ENCODE measurements around the gene CATSPERE. TPM values are rescaled to one million over a fixed set of nuclear protein-coding genes. Genes with fewer than 3 reads are reported as not detected.

Gene CATSPERE
- total and polyA plus RNA-seq, 10 of the 15 experiments (the other 5 are each of a cell fraction or from before 2014, with no cell fraction given) = 0.04 to 0.24 (median 0.17) TPM; not detected in 3

DNA sequence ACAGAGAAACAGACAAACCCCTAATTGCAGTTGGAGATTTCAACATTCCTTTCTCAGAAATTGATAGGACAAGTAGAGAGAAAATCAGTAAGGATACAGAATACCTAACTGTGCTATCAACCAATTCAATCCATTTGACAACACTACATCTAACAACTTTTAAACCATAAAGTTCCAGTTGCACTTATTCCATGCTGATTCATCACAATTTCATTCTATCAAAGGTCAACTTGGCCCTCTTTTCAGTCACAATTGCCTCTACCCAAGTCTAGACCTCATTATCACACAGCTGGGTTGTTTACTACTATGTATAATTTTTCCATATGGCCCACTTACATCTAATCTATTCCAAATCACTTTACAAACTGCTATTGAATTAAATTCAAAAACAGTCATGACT lies 172.1 kb downstream of the CATSPERE start:
- DNase-seq (ENCODE audit: low read depth, low spot score) = no peak
- intact Hi-C loops (cut with micrococcal nuclease; ENCODE audit: unreplicated experiment) = no loop called here
- no peak for FAIRE-seq
- TF ChIP-seq, protein P1, sequence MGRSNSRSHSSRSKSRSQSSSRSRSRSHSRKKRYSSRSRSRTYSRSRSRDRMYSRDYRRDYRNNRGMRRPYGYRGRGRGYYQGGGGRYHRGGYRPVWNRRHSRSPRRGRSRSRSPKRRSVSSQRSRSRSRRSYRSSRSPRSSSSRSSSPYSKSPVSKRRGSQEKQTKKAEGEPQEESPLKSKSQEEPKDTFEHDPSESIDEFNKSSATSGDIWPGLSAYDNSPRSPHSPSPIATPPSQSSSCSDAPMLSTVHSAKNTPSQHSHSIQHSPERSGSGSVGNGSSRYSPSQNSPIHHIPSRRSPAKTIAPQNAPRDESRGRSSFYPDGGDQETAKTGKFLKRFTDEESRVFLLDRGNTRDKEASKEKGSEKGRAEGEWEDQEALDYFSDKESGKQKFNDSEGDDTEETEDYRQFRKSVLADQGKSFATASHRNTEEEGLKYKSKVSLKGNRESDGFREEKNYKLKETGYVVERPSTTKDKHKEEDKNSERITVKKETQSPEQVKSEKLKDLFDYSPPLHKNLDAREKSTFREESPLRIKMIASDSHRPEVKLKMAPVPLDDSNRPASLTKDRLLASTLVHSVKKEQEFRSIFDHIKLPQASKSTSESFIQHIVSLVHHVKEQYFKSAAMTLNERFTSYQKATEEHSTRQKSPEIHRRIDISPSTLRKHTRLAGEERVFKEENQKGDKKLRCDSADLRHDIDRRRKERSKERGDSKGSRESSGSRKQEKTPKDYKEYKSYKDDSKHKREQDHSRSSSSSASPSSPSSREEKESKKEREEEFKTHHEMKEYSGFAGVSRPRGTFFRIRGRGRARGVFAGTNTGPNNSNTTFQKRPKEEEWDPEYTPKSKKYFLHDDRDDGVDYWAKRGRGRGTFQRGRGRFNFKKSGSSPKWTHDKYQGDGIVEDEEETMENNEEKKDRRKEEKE (IDR thresholded peaks at IDR 0.05) = no peak
- TF ChIP-seq LARP7 (IDR thresholded peaks at IDR 0.05) = no peak
- TF ChIP-seq PML (IDR thresholded peaks at IDR 0.05; ENCODE audit: low read length) = no peak
- TF ChIP-seq, protein P2, sequence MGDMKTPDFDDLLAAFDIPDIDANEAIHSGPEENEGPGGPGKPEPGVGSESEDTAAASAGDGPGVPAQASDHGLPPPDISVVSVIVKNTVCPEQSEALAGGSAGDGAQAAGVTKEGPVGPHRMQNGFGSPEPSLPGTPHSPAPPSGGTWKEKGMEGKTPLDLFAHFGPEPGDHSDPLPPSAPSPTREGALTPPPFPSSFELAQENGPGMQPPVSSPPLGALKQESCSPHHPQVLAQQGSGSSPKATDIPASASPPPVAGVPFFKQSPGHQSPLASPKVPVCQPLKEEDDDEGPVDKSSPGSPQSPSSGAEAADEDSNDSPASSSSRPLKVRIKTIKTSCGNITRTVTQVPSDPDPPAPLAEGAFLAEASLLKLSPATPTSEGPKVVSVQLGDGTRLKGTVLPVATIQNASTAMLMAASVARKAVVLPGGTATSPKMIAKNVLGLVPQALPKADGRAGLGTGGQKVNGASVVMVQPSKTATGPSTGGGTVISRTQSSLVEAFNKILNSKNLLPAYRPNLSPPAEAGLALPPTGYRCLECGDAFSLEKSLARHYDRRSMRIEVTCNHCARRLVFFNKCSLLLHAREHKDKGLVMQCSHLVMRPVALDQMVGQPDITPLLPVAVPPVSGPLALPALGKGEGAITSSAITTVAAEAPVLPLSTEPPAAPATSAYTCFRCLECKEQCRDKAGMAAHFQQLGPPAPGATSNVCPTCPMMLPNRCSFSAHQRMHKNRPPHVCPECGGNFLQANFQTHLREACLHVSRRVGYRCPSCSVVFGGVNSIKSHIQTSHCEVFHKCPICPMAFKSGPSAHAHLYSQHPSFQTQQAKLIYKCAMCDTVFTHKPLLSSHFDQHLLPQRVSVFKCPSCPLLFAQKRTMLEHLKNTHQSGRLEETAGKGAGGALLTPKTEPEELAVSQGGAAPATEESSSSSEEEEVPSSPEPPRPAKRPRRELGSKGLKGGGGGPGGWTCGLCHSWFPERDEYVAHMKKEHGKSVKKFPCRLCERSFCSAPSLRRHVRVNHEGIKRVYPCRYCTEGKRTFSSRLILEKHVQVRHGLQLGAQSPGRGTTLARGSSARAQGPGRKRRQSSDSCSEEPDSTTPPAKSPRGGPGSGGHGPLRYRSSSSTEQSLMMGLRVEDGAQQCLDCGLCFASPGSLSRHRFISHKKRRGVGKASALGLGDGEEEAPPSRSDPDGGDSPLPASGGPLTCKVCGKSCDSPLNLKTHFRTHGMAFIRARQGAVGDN (IDR thresholded peaks at IDR 0.05) = no peak
- TF ChIP-seq CBX3 (IDR thresholded peaks at IDR 0.05; ENCODE audit: borderline replicate concordance, low read depth) = no peak
- TF ChIP-seq SREBF1 (IDR thresholded peaks at IDR 0.05; ENCODE audit: low read length) = no peak
- no peak for TF ChIP-seq ZZZ3 (IDR thresholded peaks at IDR 0.05; ENCODE audit: control insufficient read depth, insufficient read length, low read depth)
- no peak for TF ChIP-seq NR2C1 (IDR thresholded peaks at IDR 0.05)
- no peak for TF ChIP-seq SMAD5 (IDR thresholded peaks at IDR 0.05; ENCODE audit: low read depth)
- no peak for TF ChIP-seq BRCA1 (IDR thresholded peaks at IDR 0.05; ENCODE audit: low read depth, low read length)
- no peak for TF ChIP-seq CHD2 (IDR thresholded peaks at IDR 0.05; ENCODE audit: borderline replicate concordance, low read depth, low read length)
- no peak for TF ChIP-seq FOS (IDR thresholded peaks at IDR 0.05; ENCODE audit: borderline replicate concordance, extremely low read depth, insufficient read length)
- no peak for TF ChIP-seq CEBPB (IDR thresholded peaks at IDR 0.05; ENCODE audit: borderline replicate concordance in 1 of 2, low read depth in 2 of 2, low read length in 2 of 2)
- TF ChIP-seq POLR2A (IDR thresholded peaks at IDR 0.05; ENCODE audit: low read depth, low read length) = no peak
- no peak for TF ChIP-seq YY1 (IDR thresholded peaks at IDR 0.05; ENCODE audit: low read depth, low read length)
- TF ChIP-seq PAX8 (IDR thresholded peaks at IDR 0.05) = no peak
- no peak for TF ChIP-seq GABPA (IDR thresholded peaks at IDR 0.05; ENCODE audit: low read depth)
- TF ChIP-seq, protein P3, sequence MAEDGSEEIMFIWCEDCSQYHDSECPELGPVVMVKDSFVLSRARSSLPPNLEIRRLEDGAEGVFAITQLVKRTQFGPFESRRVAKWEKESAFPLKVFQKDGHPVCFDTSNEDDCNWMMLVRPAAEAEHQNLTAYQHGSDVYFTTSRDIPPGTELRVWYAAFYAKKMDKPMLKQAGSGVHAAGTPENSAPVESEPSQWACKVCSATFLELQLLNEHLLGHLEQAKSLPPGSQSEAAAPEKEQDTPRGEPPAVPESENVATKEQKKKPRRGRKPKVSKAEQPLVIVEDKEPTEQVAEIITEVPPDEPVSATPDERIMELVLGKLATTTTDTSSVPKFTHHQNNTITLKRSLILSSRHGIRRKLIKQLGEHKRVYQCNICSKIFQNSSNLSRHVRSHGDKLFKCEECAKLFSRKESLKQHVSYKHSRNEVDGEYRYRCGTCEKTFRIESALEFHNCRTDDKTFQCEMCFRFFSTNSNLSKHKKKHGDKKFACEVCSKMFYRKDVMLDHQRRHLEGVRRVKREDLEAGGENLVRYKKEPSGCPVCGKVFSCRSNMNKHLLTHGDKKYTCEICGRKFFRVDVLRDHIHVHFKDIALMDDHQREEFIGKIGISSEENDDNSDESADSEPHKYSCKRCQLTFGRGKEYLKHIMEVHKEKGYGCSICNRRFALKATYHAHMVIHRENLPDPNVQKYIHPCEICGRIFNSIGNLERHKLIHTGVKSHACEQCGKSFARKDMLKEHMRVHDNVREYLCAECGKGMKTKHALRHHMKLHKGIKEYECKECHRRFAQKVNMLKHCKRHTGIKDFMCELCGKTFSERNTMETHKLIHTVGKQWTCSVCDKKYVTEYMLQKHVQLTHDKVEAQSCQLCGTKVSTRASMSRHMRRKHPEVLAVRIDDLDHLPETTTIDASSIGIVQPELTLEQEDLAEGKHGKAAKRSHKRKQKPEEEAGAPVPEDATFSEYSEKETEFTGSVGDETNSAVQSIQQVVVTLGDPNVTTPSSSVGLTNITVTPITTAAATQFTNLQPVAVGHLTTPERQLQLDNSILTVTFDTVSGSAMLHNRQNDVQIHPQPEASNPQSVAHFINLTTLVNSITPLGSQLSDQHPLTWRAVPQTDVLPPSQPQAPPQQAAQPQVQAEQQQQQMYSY (CRISPR knock-in tag; IDR thresholded peaks at IDR 0.05) = no peak

More for the DNA sequence above, 172.1 kb downstream of the CATSPERE start:
- no peaks in the 10 kb centered on the region for H3K9me3 ChIP-seq (replicated peaks; ENCODE audit: control insufficient read depth, insufficient read depth, low read length)
- POLR2A ChIA-PET = no interaction called here
- no peaks in the 10 kb centered on the region for H3K36me3 ChIP-seq (ENCODE audit: control insufficient read depth in 2 of 2, insufficient read depth in 2 of 2, low read length in 1 of 2)
- CTCF ChIA-PET = no interaction called here
- H3K27me3 ChIP-seq (replicated peaks in 1 of 2; ENCODE audit: control insufficient read depth in 2 of 2, insufficient read depth in 2 of 2, low read length in 1 of 2) = peaks cover 0 to 3% of the 10 kb centered on the region in 2 experiments; a peak in 2 of 4 replicates
- no TSS peak for BruUV-seq (replicated peaks)
- H3K79me2 ChIP-seq (ENCODE audit: control insufficient read depth, insufficient read depth, low read length) = no peaks in the 10 kb centered on the region
- no peaks in the 10 kb centered on the region for H3K4me1 ChIP-seq (ENCODE audit: control insufficient read depth, insufficient read depth, low read length)
- H2AFZ ChIP-seq (ENCODE audit: control insufficient read depth, low read depth, low read length) = no peak overlapping the region
- no peak overlapping the region for H3K9ac ChIP-seq (ENCODE audit: control insufficient read depth, insufficient read depth, low read length)
- SMC1A ChIA-PET (ENCODE audit: uncharacterized antibody, unreplicated experiment) = no interaction called here
- RAD21 ChIA-PET (ENCODE audit: unreplicated experiment) = no interaction called here
- H3K27ac ChIP-seq (ENCODE audit: control insufficient read depth, insufficient read depth) = no peak overlapping the region
- in situ Hi-C loops (cut with MboI) = no loop called here
- H4K20me1 ChIP-seq (ENCODE audit: control insufficient read depth, insufficient read depth) = no peaks in the 10 kb centered on the region
- no peak overlapping the region for H3K4me2 ChIP-seq (ENCODE audit: control insufficient read depth, insufficient read depth)
- no peak overlapping the region for H3K4me3 ChIP-seq
- no peak for ATAC-seq

All from GM12878 (cell line).